Adrenal gland (tissue), 5 donors: Measurements from ENCODE around the gene PARP2.

Experiments used
- CTCF ChIP-seq, 6 experiments: fragments of 450-650 bp in 4 of 6; fragments of 200-600 bp in 2 of 6; sonication (generic) in 1 of 6; IDR thresholded peaks; 1 replicate in 5 of 6; 2 replicates in 1 of 6; pipeline versions ENCODE4 v1.5.1 to v1.8.0; 2016 to 2021; ENCODE audit warnings: antibody characterized with exemption in 6 of 6, mild to moderate bottlenecking in 2 of 6, moderate library complexity in 1 of 6
- POLR2A ChIP-seq, 2 donors: fragments of 450-650 bp; IDR thresholded peaks; one replicate each; pipeline ENCODE4 v1.6.1; 2017; ENCODE audit warnings: antibody characterized with exemption in 2 of 2, mild to moderate bottlenecking in 2 of 2, moderate library complexity in 1 of 2
- donor health status: DM: no; HTN: no; CAD: no.

- TF ChIP-seq CTCF (IDR thresholded peaks at IDR 0.05): no peak
- no peak for TF ChIP-seq POLR2A (IDR thresholded peaks at IDR 0.05)
Measured at GRCh38 chr14:20294636-20295035, 48.8 kb upstream of the PARP2 start.
